ENCODE measurements around the gene CLBA1.

Gene CLBA1

GRCh38 chr14:104957146-104958113 is 28.2 kb upstream of the CLBA1 start:
- H3K9me3 ChIP-seq (ENCODE audit: insufficient read depth, low read length) = no peaks in the 10 kb centered on the region
- H3K4me1 ChIP-seq (ENCODE audit: low read length) = no peaks in the 10 kb centered on the region
- H3K4me3 ChIP-seq (ENCODE audit: low read length) = no peak overlapping the region
- H3K4me2 ChIP-seq (ENCODE audit: low read length) = no peak overlapping the region
- no peaks in the 10 kb centered on the region for H3K36me3 ChIP-seq (replicated peaks; ENCODE audit: low read depth, low read length)
- H3K79me2 ChIP-seq (ENCODE audit: low read length) = no peaks in the 10 kb centered on the region
- peaks cover 33% of the 10 kb centered on the region for H3K27me3 ChIP-seq (ENCODE audit: low read depth, low read length)
- H3K27ac ChIP-seq (ENCODE audit: low read length) = no peak overlapping the region
- TF ChIP-seq EZH2phosphoT487 (IDR thresholded peaks at IDR 0.05; ENCODE audit: low read depth) (no peak), CTCF (IDR thresholded peaks at IDR 0.05; ENCODE audit: low read depth, low read length) (no peak)
- H4K20me1 ChIP-seq (ENCODE audit: insufficient read depth, low read length) = no peaks in the 10 kb centered on the region
- H2AFZ ChIP-seq (ENCODE audit: low read depth, low read length) = no peak overlapping the region
- H3K9ac ChIP-seq (ENCODE audit: low read length) = no peak overlapping the region

DNA sequence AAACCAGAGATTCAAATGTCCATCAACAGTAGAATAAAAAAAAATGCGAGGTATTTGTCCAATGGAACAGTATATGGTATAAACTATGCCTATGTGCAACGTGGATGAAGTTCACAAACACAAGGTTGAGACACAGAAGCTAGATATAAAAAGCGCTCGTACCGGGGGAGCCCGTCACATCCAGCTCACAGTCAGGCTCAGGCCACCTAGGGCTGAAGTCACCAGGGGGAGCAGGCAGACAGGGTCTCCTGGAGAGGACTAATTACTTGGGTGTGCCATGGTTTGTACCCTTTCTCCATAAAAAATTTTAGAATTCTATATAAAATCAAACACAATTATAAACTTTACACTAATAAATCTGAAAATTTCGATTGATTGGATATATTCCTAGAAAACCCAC is 21.0 kb upstream of the CLBA1 start:
- Histone ChIP-seq H3K36me3 (replicated peaks; ENCODE audit: low read depth, low read length) (no peaks in the 10 kb centered on the region), H3K79me2 (ENCODE audit: low read length) (no peaks in the 10 kb centered on the region), H3K9ac (ENCODE audit: low read length) (no peak overlapping the region), H3K4me3 (ENCODE audit: low read length) (no peak overlapping the region), H3K4me2 (ENCODE audit: low read length) (no peak overlapping the region), H3K27ac (ENCODE audit: low read length) (no peak overlapping the region), H4K20me1 (ENCODE audit: insufficient read depth, low read length) (no peaks in the 10 kb centered on the region), H3K9me3 (ENCODE audit: insufficient read depth, low read length) (no peaks in the 10 kb centered on the region), H2AFZ (ENCODE audit: low read depth, low read length) (no peak overlapping the region), H3K4me1 (ENCODE audit: low read length) (peaks cover 7% of the 10 kb centered on the region; the same call in 1 of the 2 replicates), H3K27me3 (ENCODE audit: low read depth, low read length) (peaks cover 23% of the 10 kb centered on the region)
- TF ChIP-seq EZH2phosphoT487 (IDR thresholded peaks at IDR 0.05; ENCODE audit: low read depth) (no peak), CTCF (IDR thresholded peaks at IDR 0.05; ENCODE audit: low read depth, low read length) (no peak)

DNA sequence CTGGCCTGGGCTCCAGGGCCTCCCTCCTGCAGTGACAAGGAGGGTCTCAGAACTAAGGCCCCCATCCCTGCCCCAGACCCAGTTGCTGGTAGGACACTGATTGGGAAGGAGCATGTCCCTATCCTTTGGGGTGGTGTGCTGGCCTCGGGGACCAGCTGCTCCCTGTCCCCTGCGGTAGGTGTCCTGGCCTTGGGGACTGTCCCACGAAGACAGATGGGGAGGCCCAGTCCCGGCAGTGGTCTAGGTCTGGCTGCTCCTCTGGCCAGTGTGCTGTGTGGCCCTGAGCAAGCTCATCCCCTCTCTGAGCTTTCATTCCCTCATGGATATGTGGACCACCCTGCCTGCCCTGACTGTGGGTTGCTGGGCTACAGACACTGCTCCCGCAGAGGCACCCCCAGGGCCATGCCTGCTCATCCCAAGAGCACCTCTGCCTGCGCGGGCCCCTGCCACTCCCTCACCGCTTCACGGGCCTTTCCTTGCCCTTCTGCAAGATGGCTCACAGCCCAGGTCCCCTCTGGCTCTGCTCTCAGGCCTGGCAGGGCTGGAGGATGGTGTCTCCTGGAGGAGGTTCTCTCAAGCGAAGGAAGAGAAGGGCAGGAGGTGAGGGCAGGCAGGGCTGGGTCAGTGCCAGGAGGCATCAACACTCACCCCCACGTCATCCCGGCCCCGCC is 19.9 kb upstream of the CLBA1 start:
- peaks cover 16% of the 10 kb centered on the region for H3K27me3 ChIP-seq (ENCODE audit: low read depth, low read length)
- H3K27ac ChIP-seq (ENCODE audit: low read length) = no peak overlapping the region
- no peaks in the 10 kb centered on the region for H4K20me1 ChIP-seq (ENCODE audit: insufficient read depth, low read length)
- no peak overlapping the region for H3K4me3 ChIP-seq (ENCODE audit: low read length)
- H3K9ac ChIP-seq (ENCODE audit: low read length) = no peak overlapping the region
- H3K4me2 ChIP-seq (ENCODE audit: low read length) = no peak overlapping the region
- peaks cover 7% of the 10 kb centered on the region; the same call in 1 of the 2 replicates for H3K4me1 ChIP-seq (ENCODE audit: low read length)
- no peaks in the 10 kb centered on the region for H3K79me2 ChIP-seq (ENCODE audit: low read length)
- no peaks in the 10 kb centered on the region for H3K36me3 ChIP-seq (replicated peaks; ENCODE audit: low read depth, low read length)
- H3K9me3 ChIP-seq (ENCODE audit: insufficient read depth, low read length) = no peaks in the 10 kb centered on the region
- no peak for TF ChIP-seq CTCF (IDR thresholded peaks at IDR 0.05; ENCODE audit: low read depth, low read length)
- no peak overlapping the region for H2AFZ ChIP-seq (ENCODE audit: low read depth, low read length)

GRCh38 chr14:104966261-104966865 is 19.2 kb upstream of the CLBA1 start:
- Histone ChIP-seq H3K27ac (ENCODE audit: low read length) (no peak overlapping the region), H3K9me3 (ENCODE audit: insufficient read depth, low read length) (no peaks in the 10 kb centered on the region), H3K79me2 (ENCODE audit: low read length) (no peaks in the 10 kb centered on the region), H3K27me3 (ENCODE audit: low read depth, low read length) (peaks cover 16% of the 10 kb centered on the region), H3K9ac (ENCODE audit: low read length) (no peak overlapping the region), H4K20me1 (ENCODE audit: insufficient read depth, low read length) (no peaks in the 10 kb centered on the region), H3K4me1 (ENCODE audit: low read length) (peaks cover 7% of the 10 kb centered on the region; the same call in 1 of the 2 replicates), H3K4me2 (ENCODE audit: low read length) (no peak overlapping the region), H2AFZ (ENCODE audit: low read depth, low read length) (no peak overlapping the region), H3K4me3 (ENCODE audit: low read length) (no peak overlapping the region), H3K36me3 (replicated peaks; ENCODE audit: low read depth, low read length) (no peaks in the 10 kb centered on the region)
- TF ChIP-seq CTCF (IDR thresholded peaks at IDR 0.05; ENCODE audit: low read depth, low read length) = no peak
- TF ChIP-seq EZH2phosphoT487 (IDR thresholded peaks at IDR 0.05; ENCODE audit: low read depth) = no peak
